Measurements from ENCODE around the gene SFTPA1.
"Not testable (repeated sequence)": the region's sequence is repeated elsewhere in the genome, so short reads cannot be mapped to it uniquely, and the experiment has no call there.

The SFTPA1 gene

DNA sequence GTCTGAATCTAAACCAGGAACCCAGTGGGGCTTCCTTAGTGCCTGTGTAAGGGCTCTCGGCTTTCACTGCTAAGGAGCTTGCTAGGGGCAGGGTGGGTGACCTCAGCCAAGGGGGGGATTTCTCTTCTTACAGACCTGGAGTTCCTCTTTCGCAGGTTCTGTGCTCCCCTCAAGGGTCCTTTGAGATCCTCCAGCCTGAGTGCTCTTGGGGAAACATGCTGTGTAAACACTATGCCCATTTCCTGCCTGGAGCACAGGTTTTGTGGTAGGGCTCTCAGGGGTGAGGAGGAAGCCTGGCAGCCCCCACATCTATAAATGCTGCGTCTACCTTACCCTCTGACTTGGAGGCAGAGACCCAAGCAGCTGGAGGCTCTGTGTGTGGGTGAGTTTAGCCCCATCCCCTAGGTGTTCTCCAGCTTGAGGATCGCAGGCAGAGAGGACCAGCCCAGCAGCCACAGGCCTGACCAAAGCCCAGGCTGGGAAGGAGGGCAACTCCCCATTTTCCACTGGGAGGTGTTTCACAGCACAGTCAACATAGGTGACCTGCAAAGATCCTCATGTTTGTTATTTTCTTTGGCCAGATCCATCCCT, at the start of gene SFTPA1:
Gene SFTPA1 (plus strand): TSS at position 339 of the 591 bp plus-strand sequence. CDS start 887 bp downstream, outside the sequence.
- no peaks in the 10 kb centered on the region for H3K9me3 Mint-ChIP-seq

GRCh38 chr10:79561257-79561656, 49.5 kb upstream of the SFTPA1 start:
- peaks cover 25% of the 10 kb centered on the region for H3K27me3 Mint-ChIP-seq (ENCODE audit: low read depth, poor library complexity)
- H3K4me1 Mint-ChIP-seq, result peaks cover 10% of the 10 kb centered on the region
- no peak for TF ChIP-seq CTCF (IDR thresholded peaks at IDR 0.05)
- no peak for DNase-seq
- H3K9me3 Mint-ChIP-seq, result no peaks in the 10 kb centered on the region
- no peak overlapping the region for H3K27ac Mint-ChIP-seq
- H3K36me3 Mint-ChIP-seq (ENCODE audit: low read depth), result no peaks in the 10 kb centered on the region
- no peak overlapping the region for H3K4me3 Mint-ChIP-seq

More for the DNA sequence above, at the start of gene SFTPA1:
- no peak for TF ChIP-seq CTCF (IDR thresholded peaks at IDR 0.05)
- H3K36me3 Mint-ChIP-seq (ENCODE audit: low read depth), result no peaks in the 10 kb centered on the region
- no peak within 1 kb of the TSS for H3K27ac Mint-ChIP-seq
- H3K4me1 Mint-ChIP-seq, result peaks cover 8% of the 10 kb centered on the region
- DNase-seq, result no peak
- no peak within 1 kb of the TSS for H3K4me3 Mint-ChIP-seq
- H3K27me3 Mint-ChIP-seq (ENCODE audit: low read depth, poor library complexity), result peaks cover 9% of the 10 kb centered on the region

GRCh38 chr10:79562135-79562756, 48.5 kb upstream of the SFTPA1 start:
- Mint-ChIP-seq H3K4me1 (peaks cover 10% of the 10 kb centered on the region), H3K27me3 (ENCODE audit: low read depth, poor library complexity) (peaks cover 21% of the 10 kb centered on the region), H3K27ac (no peak overlapping the region), H3K4me3 (peak overlapping the region; percentile 75), H3K36me3 (ENCODE audit: low read depth) (no peaks in the 10 kb centered on the region), H3K9me3 (peaks cover 5% of the 10 kb centered on the region)
- TF ChIP-seq CTCF (IDR thresholded peaks at IDR 0.05), result peak; percentile 86
- peak; percentile 78 for DNase-seq

GRCh38 chr10:79563426-79563825, 47.3 kb upstream of the SFTPA1 start:
- no peak for DNase-seq
- Mint-ChIP-seq H3K4me3 (no peak overlapping the region), H3K27ac (no peak overlapping the region), H3K27me3 (ENCODE audit: low read depth, poor library complexity) (peaks cover 23% of the 10 kb centered on the region), H3K4me1 (peaks cover 10% of the 10 kb centered on the region), H3K36me3 (ENCODE audit: low read depth) (no peaks in the 10 kb centered on the region), H3K9me3 (peaks cover 13% of the 10 kb centered on the region)
- no peak for TF ChIP-seq CTCF (IDR thresholded peaks at IDR 0.05)

DNA sequence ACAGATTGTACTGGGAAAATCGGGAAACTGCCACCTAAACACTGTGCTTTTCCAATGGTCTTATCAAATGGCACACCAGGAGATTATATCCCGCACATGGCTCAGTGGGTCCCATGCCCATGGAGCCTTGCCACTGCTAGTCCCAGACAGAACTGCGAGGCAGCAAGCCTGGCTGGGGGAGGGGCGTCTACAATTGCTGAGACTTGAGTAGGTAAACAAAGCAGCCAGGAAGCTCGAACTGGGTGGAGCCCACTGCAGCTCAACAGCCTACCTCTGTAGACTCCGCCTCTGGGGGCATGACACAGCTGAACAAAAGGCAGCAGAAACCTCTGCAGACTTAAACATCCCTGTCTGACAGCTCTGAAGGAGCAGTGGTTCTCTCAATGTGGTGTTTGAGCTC, 40.1 kb upstream of the SFTPA1 start:
- not testable (repeated sequence) for H3K4me1 Mint-ChIP-seq; H3K27ac Mint-ChIP-seq; DNase-seq; H3K4me3 Mint-ChIP-seq; H3K36me3 Mint-ChIP-seq (ENCODE audit: low read depth)
- H3K9me3 Mint-ChIP-seq, result peaks cover 73% of the 10 kb centered on the region
- peaks cover 37% of the 10 kb centered on the region for H3K27me3 Mint-ChIP-seq (ENCODE audit: low read depth, poor library complexity)

DNA sequence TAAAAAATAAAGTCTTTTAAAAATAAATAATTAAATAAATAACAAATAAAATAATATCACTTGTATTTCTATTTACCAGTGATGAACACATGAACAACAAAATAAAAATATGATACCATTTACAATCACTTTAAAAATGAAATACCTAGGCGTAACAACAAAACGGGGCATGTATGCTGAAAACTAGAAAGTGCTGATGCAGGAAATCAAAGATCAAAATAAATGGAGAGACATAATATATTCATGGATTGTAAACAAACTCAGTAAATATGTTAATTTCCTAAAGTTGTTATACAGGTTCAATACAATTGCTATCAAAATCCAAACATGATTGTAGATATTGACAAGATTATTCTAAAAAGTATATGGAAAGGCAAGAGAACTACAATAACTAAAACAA, 31.4 kb upstream of the SFTPA1 start:
- no peak overlapping the region for H3K27ac Mint-ChIP-seq
- H3K27me3 Mint-ChIP-seq (ENCODE audit: low read depth, poor library complexity), result peaks cover 19% of the 10 kb centered on the region
- peaks cover 16% of the 10 kb centered on the region for H3K9me3 Mint-ChIP-seq
- DNase-seq, result no peak
- no peaks in the 10 kb centered on the region for H3K36me3 Mint-ChIP-seq (ENCODE audit: low read depth)
- no peak overlapping the region for H3K4me3 Mint-ChIP-seq
- TF ChIP-seq CTCF (IDR thresholded peaks at IDR 0.05), result no peak
- H3K4me1 Mint-ChIP-seq, result no peaks in the 10 kb centered on the region

Measured in nephron progenitor cell (in vitro differentiated cells).